Endothelial cell of umbilical vein (primary cell): ENCODE measurements around the gene FOXL2. TPM values are rescaled to one million over a fixed set of nuclear protein-coding genes. Genes with fewer than 3 reads are reported as not detected.

Experiments
- BruUV-seq: library from RNA; stranded (reverse); fragments of 400-500 nt; replicated peaks from 2 replicates; lab custom pipeline; 2021; lab: Mats Ljungman, UMichigan
- CTCF ChIA-PET: fragments of 300-600, 350-600 bp; sonication (Branson Sonifier 250); formaldehyde crosslinking; loops from one replicate; lab custom pipeline; 2021; ENCODE audit warnings: antibody characterized with exemption, inconsistent platforms; lab: Charles Lee
- POLR2A ChIA-PET: fragments of 300-600, 350-600 bp; sonication (Branson Sonifier 250); formaldehyde crosslinking; loops from one replicate; lab custom pipeline; 2021; ENCODE audit warnings: antibody characterized with exemption, inconsistent platforms; lab: Charles Lee
- DNase-seq: peaks from one replicate; pipeline ENCODE4 v3.0.0-alpha.2; 2011; ENCODE audit warnings: low read depth, low spot score
- FAIRE-seq: peaks from 2 replicates; lab custom pipeline; 2011; peaks lifted over from hg19 to GRCh38; lab: Jason Lieb, UNC
- H2AFZ ChIP-seq: 2 replicates; pipeline ENCODE4 v1.6.0; 2012; ENCODE audit warnings: low read depth, low read length, control low read depth, inconsistent platforms
- H3K27ac ChIP-seq: 2 replicates; pipeline ENCODE4 v1.5.1; 2011; ENCODE audit warnings: low read depth, mild to moderate bottlenecking, control low read depth, low read length, moderate library complexity; ENCODE audit not compliant: insufficient read depth
- H3K27me3 ChIP-seq, 2 experiments: 2 replicates each; pipeline versions ENCODE4 v1.6.0 to v1.6.1; 2011; ENCODE audit warnings: low read length in 2 of 2, mixed read lengths in 1 of 2; ENCODE audit not compliant: control insufficient read depth in 2 of 2, insufficient read depth in 2 of 2
- H3K36me3 ChIP-seq, 2 experiments: 2 replicates in 1 of 2; 3 replicates in 1 of 2; pipeline ENCODE4 v1.5.1; 2011; ENCODE audit warnings: low read length in 2 of 2, mild to moderate bottlenecking in 1 of 2, moderate library complexity in 1 of 2; ENCODE audit not compliant: control insufficient read depth in 2 of 2, insufficient read depth in 2 of 2; ENCODE audit errors: extremely low read depth in 1 of 2
- H3K4me1 ChIP-seq: 3 replicates; pipeline ENCODE4 v1.5.1; 2011; ENCODE audit warnings: mild to moderate bottlenecking, low read length; ENCODE audit not compliant: control insufficient read depth, insufficient read depth; ENCODE audit errors: extremely low read depth
- H3K4me2 ChIP-seq: 2 replicates; pipeline ENCODE4 v1.6.1; 2011; ENCODE audit warnings: low read length, control low read depth, mixed read lengths; ENCODE audit not compliant: insufficient read depth
- H3K4me3 ChIP-seq, 3 experiments: fragments of 200-600 bp in 1 of 3; sonication (generic), shearing (Covaris generic) in 1 of 3; replicated peaks in 1 of 3; 2 replicates each; pipeline ENCODE4 v1.5.1; 2011 to 2016; ENCODE audit warnings: control low read depth in 3 of 3, low read length in 3 of 3, mild to moderate bottlenecking in 2 of 3, inconsistent platforms in 1 of 3, low read depth in 1 of 3, moderate library complexity in 1 of 3; ENCODE audit not compliant: insufficient read depth in 1 of 3
- H3K79me2 ChIP-seq: 2 replicates; pipeline ENCODE4 v1.6.0; 2012; ENCODE audit warnings: low read length, inconsistent platforms; ENCODE audit not compliant: control insufficient read depth, insufficient read depth
- H3K9ac ChIP-seq: replicated peaks from 2 replicates; pipeline ENCODE3; 2011; ENCODE audit warnings: low read length, control low read depth; ENCODE audit not compliant: insufficient read depth; ENCODE audit errors: extremely low read depth
- H3K9me1 ChIP-seq: replicated peaks from 3 replicates; pipeline ENCODE4 v1.6.0; 2011; ENCODE audit warnings: mild to moderate bottlenecking, low read length; ENCODE audit not compliant: control insufficient read depth, insufficient read depth; ENCODE audit errors: extremely low read depth
- H3K9me3 ChIP-seq: replicated peaks from 2 replicates; pipeline ENCODE4 v1.5.1; 2012; ENCODE audit warnings: low read length, inconsistent platforms; ENCODE audit not compliant: control insufficient read depth, insufficient read depth
- H4K20me1 ChIP-seq: replicated peaks from 2 replicates; pipeline ENCODE3; 2011; ENCODE audit warnings: mild to moderate bottlenecking, low read length; ENCODE audit not compliant: control insufficient read depth, insufficient read depth; ENCODE audit errors: extremely low read depth
- EZH2 ChIP-seq: IDR thresholded peaks from 2 replicates; pipeline ENCODE4 v1.6.1; 2012; ENCODE audit warnings: borderline replicate concordance, low read depth, mild to moderate bottlenecking, moderate library complexity, low read length, inconsistent platforms; ENCODE audit not compliant: severe bottlenecking
- FOS ChIP-seq: IDR thresholded peaks from 2 replicates; pipeline ENCODE4 v1.6.1; 2011; ENCODE audit warnings: mild to moderate bottlenecking, low read length, moderate library complexity, borderline replicate concordance; ENCODE audit not compliant: insufficient read depth
- GATA2 ChIP-seq: IDR thresholded peaks from 2 replicates; pipeline ENCODE4 v1.7.0; 2011; ENCODE audit warnings: low read depth, mild to moderate bottlenecking, moderate library complexity, mixed read lengths, low read length; ENCODE audit not compliant: insufficient read length, insufficient read depth
- JUN ChIP-seq: IDR thresholded peaks from 2 replicates; pipeline ENCODE4 v1.6.1; 2011; ENCODE audit warnings: borderline replicate concordance, low read depth; ENCODE audit not compliant: insufficient read length, insufficient read depth
- MYC ChIP-seq: IDR thresholded peaks from one replicate; pipeline ENCODE4 v1.6.1; 2011; ENCODE audit warnings: mild to moderate bottlenecking, low read depth, low read length
- POLR2A ChIP-seq: IDR thresholded peaks from 2 replicates; pipeline ENCODE4 v1.6.1; 2012; ENCODE audit warnings: low read depth, mild to moderate bottlenecking, control low read depth, low read length
- POLR2AphosphoS5 ChIP-seq: IDR thresholded peaks from 2 replicates; pipeline ENCODE4 v1.6.1; 2012; ENCODE audit warnings: low read depth, mild to moderate bottlenecking, control low read depth, low read length, moderate library complexity; ENCODE audit not compliant: insufficient read depth
- dilution Hi-C: fragments of 300-500 bp; cut with MboI; formaldehyde crosslinking; loops from one replicate; pipeline ENCODE4 v1.15.0; 2019; ENCODE audit warnings: low sequenced_read_pairs; ENCODE audit not compliant: extremely low pct_ligation_motif_present
- intact Hi-C: fragments of 100-400 bp; cut with micrococcal nuclease; formaldehyde crosslinking; loops from one replicate; pipeline ENCODE4 v1.10.0; 2022
- polyA plus RNA-seq, 4 experiments: library from polyadenylated mRNA; depleted of rRNA in 3 of 4; stranded (reverse) in 3 of 4; unstranded in 1 of 4; fragments of >200 nt; gene quantifications; 2 replicates each; pipeline versions ENCODE4 v1.2.1 to v1.2.3, GENCODE V29; 2011 to 2012; ENCODE audit warnings: missing spikeins in 1 of 4
- total RNA-seq: library from RNA; stranded (reverse); gene quantifications from 2 replicates; pipeline ENCODE4 v1.2.3, GENCODE V29; 2021
- TF ChIP-seq, protein P1 (sequence below): IDR thresholded peaks from 2 replicates; pipeline ENCODE4 v1.6.1; 2011; ENCODE audit not compliant: insufficient read depth, insufficient read length
- TF ChIP-seq, protein P2 (sequence below), 2 donors: IDR thresholded peaks; 1 replicate in 1 of 2; 2 replicates in 1 of 2; pipeline ENCODE4 v1.5.1; 2011; ENCODE audit warnings: low read length in 2 of 2, mild to moderate bottlenecking in 2 of 2, moderate library complexity in 2 of 2, control low read depth in 1 of 2, inconsistent platforms in 1 of 2, low read depth in 1 of 2; ENCODE audit not compliant: insufficient read depth in 1 of 2; ENCODE audit errors: extremely low read depth in 1 of 2

Gene FOXL2
- total and polyA plus RNA-seq, 2 donors (not counting 3 experiments of a cell fraction or from before 2014, with no cell fraction given): not detected

DNA sequence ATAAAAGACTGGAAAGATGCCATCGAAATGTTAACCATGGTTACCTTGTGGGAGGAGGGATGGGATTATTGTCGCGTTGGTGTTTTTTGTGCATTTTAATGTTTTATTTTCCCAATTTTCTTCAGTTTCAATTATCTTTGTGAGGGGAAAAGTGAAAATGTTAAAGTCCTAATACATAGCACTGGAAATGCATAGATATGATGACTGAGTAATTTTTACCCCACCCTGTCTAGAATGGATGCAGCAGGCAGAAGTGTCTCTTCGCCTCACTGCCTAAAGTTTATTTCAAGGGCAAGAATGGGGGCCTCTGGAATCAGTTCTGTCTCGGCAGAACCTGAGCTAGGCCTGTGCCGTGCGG is 11.5 kb downstream of the FOXL2 start:
- Histone ChIP-seq H3K4me3 (no peak overlapping the region), H3K27me3 (peaks cover 48 to 60% of the 10 kb centered on the region in 2 experiments), H3K79me2 (no peaks in the 10 kb centered on the region), H3K4me1 (peaks cover 7% of the 10 kb centered on the region), H4K20me1 (no peaks in the 10 kb centered on the region), H3K36me3 (no peaks in the 10 kb centered on the region), H3K9ac (no peak overlapping the region), H2AFZ (peak overlapping the region; percentile 12), H3K9me3 (no peaks in the 10 kb centered on the region), H3K9me1 (no peaks in the 10 kb centered on the region), H3K27ac (no peak overlapping the region), H3K4me2 (peak overlapping the region; percentile 36)
- CTCF ChIA-PET: interaction anchor here (0.6 to 3.8 kb wide), 54 partner anchors 8 to 777 kb away, joined by 3 to 63 read pairs (median 4); partner anchors contain the start of genes CEP70, ESYT3, FAIM and FOXL2
- intact Hi-C loops: loop anchor here (5.0 kb wide), 1 partner anchor 458 kb away; no protein-coding TSS in a partner anchor
- TF ChIP-seq POLR2A (no peak), JUN (no peak), GATA2 (no peak), FOS (no peak), MYC (no peak), EZH2 (no peak), POLR2AphosphoS5 (no peak)
- TF ChIP-seq, protein P1, sequence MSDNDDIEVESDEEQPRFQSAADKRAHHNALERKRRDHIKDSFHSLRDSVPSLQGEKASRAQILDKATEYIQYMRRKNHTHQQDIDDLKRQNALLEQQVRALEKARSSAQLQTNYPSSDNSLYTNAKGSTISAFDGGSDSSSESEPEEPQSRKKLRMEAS: no peak
- TF ChIP-seq, protein P2, sequence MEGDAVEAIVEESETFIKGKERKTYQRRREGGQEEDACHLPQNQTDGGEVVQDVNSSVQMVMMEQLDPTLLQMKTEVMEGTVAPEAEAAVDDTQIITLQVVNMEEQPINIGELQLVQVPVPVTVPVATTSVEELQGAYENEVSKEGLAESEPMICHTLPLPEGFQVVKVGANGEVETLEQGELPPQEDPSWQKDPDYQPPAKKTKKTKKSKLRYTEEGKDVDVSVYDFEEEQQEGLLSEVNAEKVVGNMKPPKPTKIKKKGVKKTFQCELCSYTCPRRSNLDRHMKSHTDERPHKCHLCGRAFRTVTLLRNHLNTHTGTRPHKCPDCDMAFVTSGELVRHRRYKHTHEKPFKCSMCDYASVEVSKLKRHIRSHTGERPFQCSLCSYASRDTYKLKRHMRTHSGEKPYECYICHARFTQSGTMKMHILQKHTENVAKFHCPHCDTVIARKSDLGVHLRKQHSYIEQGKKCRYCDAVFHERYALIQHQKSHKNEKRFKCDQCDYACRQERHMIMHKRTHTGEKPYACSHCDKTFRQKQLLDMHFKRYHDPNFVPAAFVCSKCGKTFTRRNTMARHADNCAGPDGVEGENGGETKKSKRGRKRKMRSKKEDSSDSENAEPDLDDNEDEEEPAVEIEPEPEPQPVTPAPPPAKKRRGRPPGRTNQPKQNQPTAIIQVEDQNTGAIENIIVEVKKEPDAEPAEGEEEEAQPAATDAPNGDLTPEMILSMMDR (IDR thresholded peaks at IDR 0.05; ENCODE audit: extremely low read depth in 1 of 2, insufficient read depth in 1 of 2, low read depth in 1 of 2, low read length in 2 of 2): no peak
- POLR2A ChIA-PET: no interaction called here
- no peak for FAIRE-seq
- no peak for DNase-seq
- dilution Hi-C loops: no loop called here
- no TSS peak for BruUV-seq
